PC-3 (cell line): ENCODE measurements around the gene THUMPD1.

ENCODE experiments used
- EZH2 ChIP-seq: fragments of 300-600 bp; sonication (generic); IDR thresholded peaks from one replicate; pipeline ENCODE4 v1.6.1; 2017; ENCODE audit warnings: antibody characterized with exemption, mild to moderate bottlenecking, low read length; ENCODE audit not compliant: unreplicated experiment
- TF ChIP-seq, protein P1 (sequence below): fragments of 300-600 bp; sonication (generic); conservative IDR thresholded peaks from 2 replicates; pipeline ENCODE4 v1.5.1; 2017; ENCODE audit warnings: antibody characterized with exemption, low read depth, mild to moderate bottlenecking, low read length

DNA sequence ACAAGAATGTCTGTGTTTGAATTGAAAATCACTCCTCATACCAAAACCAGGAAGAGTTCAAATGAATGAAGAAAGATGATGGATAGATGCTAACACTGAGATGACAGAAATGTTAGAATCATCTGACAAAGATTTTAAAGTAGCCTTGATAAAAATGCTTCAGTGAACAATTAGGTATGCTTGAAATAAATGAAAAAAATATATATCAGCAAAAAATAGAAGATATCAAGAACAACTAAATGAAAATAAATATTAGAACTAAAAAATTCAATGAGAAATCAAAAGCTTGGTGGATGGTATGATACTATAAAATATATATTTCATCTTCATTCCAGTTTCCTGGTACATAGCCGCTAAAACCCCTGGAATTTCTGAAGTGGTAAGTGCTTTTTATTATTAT, 13.6 kb upstream of the THUMPD1 start:
- TF ChIP-seq EZH2, result no peak
- TF ChIP-seq, protein P1, sequence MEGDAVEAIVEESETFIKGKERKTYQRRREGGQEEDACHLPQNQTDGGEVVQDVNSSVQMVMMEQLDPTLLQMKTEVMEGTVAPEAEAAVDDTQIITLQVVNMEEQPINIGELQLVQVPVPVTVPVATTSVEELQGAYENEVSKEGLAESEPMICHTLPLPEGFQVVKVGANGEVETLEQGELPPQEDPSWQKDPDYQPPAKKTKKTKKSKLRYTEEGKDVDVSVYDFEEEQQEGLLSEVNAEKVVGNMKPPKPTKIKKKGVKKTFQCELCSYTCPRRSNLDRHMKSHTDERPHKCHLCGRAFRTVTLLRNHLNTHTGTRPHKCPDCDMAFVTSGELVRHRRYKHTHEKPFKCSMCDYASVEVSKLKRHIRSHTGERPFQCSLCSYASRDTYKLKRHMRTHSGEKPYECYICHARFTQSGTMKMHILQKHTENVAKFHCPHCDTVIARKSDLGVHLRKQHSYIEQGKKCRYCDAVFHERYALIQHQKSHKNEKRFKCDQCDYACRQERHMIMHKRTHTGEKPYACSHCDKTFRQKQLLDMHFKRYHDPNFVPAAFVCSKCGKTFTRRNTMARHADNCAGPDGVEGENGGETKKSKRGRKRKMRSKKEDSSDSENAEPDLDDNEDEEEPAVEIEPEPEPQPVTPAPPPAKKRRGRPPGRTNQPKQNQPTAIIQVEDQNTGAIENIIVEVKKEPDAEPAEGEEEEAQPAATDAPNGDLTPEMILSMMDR, result no peak
